ENCODE measurements around the gene CHRNA4.

CHRNA4 gene

GRCh38 chr20:63360850-63361518 is at the start of gene CHRNA4:
CHRNA4 (minus strand) TSS chr20:63361349; CDS start chr20:63361165, 184 bp downstream.
- no peak for DNase-seq (ENCODE audit: low spot score)

GRCh38 chr20:63409834-63410435 is 48.8 kb upstream of the CHRNA4 start:
- DNase-seq (ENCODE audit: low spot score): no peak

DNA sequence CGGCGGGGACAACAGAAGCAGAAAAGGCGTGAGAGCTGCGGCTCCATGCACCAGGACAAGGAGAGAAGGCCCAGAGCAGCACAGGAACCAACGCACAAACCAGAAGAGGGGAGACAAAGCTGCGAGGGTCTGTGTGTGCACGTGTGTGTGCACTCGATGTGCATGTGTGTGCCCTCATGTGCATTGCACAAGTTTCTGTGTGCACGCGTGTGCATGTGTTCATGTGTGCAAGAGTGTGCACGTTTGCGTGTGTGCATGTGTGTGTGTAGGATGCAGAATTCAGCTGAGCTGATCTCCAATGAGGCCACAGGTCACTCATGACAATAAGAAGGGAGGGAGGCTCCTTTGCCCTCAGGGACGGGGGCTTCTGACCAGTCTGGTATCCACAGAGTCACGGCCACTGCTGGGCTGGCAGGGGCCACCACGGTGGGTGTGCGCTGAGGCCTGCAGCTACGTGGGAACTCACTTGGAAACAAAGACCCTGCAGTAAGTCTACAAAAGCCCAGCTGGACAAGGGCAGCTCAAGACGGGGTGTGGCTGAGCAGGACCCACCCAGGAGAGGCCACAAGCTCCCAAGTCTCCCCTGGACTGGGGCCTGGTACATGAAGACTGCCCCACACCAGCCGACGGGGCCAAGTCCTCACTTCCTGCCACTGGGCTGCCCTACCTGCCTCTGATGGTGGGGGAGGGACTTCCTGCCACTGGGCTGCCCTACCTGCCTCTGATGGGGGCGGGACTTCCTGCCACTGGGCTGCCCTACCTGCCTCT is 48.1 kb upstream of the CHRNA4 start:
- no peak for DNase-seq (ENCODE audit: low spot score)

DNA sequence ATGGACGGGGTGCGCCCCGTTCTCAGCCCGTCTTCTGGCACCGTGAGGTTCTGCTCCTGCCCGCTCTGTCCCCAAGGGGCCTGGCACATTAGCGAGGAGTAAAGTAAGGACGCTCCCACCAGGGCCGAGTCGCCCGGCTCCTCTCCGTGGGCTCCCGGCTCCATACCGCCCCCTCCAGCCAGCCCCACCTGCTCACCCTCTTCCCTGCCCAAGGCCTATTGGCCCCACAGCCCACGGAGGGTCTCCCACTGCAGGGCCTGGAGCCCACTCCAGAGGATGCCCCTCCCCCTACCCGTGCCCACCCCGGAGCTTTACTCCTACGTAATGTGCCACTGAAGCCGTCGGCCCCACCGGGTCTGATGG is 47.5 kb upstream of the CHRNA4 start:
- no peak for DNase-seq (ENCODE audit: low spot score)

- no peak for DNase-seq (ENCODE audit: low spot score)
These were observed 47.0 kb upstream of the CHRNA4 start for GRCh38 chr20:63407928-63408683.

DNA sequence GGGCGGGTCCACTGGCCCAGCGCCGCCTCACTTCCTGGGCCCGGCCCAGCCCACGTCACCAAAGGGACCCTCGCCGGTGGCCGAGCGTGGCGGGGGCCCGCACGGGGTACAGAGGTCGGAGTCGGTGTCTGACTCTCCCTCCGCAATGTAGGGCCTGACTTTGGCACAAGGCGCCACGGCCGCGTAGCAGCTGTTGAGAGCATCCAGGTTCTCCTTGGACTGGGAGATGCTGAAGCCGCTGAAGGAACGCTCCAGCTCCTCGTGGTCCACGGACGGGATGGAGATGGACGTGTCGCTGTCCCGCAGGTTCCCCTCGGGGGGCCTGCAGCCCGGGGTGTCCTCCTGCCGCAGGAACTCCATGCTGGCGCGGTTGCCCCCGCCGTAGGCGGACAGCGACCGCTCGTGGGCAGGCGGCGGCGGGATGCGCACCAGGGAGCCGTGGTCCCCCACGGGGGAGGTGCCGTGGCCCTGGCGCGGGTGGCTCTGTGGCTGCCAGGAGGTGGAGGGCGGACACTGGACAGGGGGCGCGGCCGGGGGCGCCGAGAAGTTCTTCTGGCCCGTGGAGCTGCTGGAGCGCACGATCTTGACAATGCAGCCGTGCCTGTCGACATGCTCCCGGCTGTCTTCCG is 45.6 kb upstream of the CHRNA4 start:
- no peak for DNase-seq (ENCODE audit: low spot score)

DNA sequence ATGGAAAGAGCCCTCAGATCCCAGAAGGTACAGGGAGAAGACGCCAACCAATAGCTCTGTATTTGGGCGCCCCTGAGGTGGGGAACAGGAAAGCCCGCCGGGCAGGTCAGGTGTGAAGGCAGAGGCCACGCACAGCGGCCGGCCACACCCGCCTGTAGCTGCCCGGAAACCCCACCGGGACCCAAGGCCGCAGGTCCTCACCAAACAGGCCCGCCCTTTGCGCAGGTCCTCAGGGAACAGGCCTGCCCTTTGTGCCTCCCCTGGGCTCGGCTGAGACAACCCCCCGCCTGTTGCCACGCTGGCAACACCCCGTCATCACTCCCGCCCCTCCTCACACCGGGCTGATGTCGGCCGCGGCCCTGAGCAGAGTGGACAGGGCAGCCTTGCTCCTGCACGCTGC is 44.9 kb upstream of the CHRNA4 start:
- DNase-seq (ENCODE audit: low spot score): no peak

GRCh38 chr20:63405102-63405730 is 44.1 kb upstream of the CHRNA4 start:
- DNase-seq (ENCODE audit: low spot score): no peak

DNA sequence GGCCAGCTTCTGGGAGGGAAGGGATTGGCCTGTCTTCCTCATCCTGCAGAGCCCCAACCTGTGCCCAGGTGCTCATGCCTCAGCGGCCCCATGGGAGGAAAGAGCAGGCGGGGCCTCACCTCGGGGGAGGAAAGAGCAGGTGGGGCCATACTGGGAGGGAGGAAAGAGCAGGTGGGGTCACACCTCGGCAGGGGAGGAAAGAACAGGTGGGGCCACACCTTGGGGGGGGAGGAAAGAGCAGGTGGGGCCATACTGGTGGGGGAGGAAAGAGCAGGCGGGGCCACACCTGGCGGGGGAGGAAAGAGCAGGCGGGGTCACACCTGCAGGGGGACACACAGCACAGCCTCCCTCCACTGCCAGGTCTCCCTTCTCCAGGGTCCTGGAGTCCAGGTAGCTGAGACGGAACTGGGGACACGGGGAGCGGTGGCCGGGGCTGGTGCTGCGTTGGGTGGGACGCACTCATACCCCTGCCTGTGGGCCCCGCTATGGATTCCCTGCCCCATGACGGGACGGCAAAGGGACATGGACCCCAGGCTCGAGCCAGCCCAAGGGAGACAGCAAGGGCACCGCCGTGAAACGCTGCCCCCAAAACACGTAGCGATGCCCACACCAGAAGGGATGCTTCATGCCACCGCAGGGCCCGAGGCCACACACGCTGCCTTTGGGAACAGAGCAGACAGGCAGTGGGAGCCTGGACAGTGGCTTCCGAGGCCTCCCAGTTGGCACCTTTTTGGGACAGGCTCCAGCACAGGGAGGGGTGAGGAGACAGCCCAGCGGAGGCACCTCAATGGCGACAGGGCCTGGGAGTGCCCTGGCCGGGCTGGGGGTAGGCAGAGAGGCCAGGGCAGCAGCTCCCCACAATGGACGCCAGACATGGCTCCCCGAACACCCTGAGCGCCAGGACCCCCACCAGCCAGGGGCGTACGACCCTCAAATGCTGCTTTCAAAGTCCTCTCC is 43.3 kb upstream of the CHRNA4 start:
- DNase-seq (ENCODE audit: low spot score): no peak

DNA sequence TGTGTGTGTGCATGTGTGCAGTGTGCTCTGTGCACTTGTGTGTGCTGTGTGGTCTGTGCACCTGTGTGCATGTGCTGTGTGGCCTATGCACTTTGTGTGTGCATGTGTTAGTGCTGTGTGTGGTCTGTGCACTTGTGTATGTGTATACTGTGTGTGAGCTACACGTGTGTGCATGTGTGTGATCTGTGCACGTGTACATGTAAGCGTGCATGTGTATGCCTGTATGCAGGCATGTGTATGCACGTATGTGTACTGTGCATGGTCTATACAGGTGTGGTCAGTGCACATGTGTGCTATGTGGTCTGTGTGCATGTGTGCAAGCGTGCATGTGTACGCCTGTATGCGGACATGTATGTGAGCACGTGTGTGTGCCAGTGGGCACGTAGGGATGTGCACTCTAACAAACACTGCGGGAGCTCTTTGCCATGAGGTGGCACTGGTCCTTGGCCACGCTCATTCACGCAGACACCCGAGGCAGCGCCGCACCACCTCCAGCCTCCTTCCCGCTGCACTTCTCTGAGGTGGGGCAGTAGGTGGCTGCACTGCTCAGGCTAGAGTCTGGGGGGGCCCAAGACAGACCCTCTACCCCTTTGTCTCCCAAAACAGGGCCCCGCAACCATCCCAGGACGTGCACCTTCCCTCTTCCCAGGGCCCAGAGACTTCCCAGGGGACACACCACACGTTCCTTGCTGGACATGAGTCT is 42.4 kb upstream of the CHRNA4 start:
- no peak for DNase-seq (ENCODE audit: low spot score)

GRCh38 chr20:63402860-63403220 is 41.7 kb upstream of the CHRNA4 start:
- no peak for DNase-seq (ENCODE audit: low spot score)

- DNase-seq (ENCODE audit: low spot score): no peak
These were observed 41.2 kb upstream of the CHRNA4 start for GRCh38 chr20:63402181-63402859.

- no peak for DNase-seq (ENCODE audit: low spot score)
These were observed 40.4 kb upstream of the CHRNA4 start for GRCh38 chr20:63401384-63402110.

DNA sequence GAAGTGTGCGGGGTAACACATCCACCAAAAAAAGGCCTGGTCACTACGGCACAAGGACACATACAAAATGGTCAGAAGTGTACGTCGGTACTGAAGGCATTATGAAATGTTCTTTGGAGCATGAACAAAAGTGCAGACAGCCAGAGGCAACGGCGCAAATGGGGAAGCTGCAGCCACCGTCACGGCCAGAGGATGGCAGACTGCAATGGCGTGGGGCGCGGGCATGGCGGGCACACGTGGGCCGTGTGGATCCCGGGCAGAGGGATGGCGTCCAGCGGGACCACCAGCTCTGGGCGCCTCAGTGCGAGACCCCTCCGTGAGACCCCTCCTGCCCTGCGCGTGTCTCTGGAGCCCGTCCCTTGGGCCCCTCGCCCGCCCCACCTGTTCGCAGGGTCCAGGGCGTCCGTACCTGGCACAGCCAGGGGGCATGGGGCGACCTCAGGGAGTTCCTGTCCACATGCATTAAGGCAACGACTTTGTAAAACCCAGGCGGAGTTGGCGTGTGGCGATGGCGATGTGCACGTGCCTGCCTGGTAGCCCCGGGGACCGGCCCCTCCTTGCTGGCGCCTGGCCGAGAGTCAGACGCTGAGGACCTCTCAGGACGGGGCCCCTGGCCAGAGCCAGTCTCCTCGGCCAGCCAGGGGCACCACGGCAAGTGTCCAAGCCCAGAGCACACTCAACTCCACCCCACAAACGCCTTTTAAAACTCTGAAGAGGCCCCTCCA is 39.5 kb upstream of the CHRNA4 start:
- no peak for DNase-seq (ENCODE audit: low spot score)

DNA sequence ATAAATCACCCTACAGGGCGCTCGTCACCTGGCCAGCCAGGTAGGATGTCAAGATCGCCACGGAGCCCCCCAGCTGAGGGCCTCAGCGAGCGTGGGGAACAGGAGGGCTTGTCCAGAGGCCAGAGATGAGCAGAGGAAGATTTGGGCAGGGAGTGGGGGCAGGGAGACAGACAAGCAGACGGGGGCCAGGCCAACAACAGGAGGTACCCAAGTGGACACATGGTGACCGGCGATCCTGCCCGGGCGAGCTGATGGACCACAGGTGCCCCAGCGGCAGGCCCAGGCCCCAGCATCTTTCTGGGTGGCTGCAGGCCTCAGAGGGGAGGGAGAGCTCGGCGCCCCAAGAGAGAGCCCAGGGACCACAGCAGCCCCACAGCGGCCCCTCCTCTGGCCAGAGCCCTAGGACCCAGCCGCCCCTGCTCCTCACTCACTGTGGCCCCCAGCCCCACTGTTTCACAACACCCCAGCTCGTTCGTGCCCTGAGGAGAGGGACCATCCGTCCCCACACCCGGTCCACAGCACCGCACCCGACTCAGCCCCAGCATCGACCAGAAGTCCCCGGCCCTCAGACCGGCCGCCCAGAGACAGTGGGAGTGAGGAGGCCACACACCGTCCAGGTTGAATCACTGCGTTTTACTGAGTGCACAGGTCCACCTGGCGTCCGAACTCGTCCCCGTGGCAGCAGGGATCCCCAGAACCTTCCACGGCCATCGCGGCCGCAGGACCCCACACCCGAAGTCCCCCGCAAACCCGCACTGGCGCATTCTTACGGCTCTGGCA is 38.6 kb upstream of the CHRNA4 start:
- no peak for DNase-seq (ENCODE audit: low spot score)

DNA sequence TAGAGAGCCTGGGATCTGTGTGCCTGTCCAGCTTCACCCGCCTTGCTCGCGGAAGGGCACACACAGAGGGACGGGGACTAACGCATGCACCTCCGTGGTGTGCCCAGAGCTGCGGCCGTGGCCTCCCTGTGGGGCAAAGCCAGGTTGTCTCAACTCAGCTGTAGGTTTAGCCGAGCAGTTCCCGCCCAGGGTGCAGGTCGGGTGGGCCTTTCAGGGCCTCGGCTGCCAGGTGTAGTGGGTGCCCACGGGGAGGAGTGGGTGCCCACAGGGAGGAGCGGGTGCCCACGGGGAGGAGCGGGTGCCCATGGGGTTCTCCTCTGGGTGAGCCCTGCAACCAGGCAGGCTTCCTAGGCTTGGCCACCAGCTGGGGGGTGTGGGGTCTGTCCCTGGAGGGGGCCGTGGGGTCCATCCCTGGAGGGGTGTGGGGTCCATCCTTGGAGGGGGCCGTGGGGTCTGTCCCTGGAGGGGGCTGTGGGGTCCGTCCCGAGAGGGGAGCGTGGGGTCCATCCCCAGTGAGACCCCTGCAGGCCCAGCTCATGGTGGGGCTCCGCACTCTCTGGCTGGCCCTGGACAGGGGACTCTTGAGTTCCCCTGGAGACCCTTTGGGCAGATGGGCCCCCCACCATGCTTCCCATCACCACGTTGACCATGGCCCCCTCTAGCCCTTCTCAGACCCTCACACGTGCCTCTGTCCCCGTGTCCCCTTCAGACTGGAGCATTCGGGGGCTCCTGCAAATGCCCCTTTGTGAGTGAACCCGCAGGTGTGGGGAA is 37.8 kb upstream of the CHRNA4 start:
- DNase-seq (ENCODE audit: low spot score): no peak
